ENCODE measurements around the gene GSTK1.
"Not testable (repeated sequence)": the region's sequence is repeated elsewhere in the genome, so short reads cannot be mapped to it uniquely, and the experiment has no call there.

Gene GSTK1

GRCh38 chr7:143263266-143264195 is at the start of gene GSTK1:
TSS of gene GSTK1 (plus strand) at chr7:143263441. CDS start at chr7:143263514, 73 bp downstream.
- DNase-seq (ENCODE audit: low spot score), result peak; percentile 78

DNA sequence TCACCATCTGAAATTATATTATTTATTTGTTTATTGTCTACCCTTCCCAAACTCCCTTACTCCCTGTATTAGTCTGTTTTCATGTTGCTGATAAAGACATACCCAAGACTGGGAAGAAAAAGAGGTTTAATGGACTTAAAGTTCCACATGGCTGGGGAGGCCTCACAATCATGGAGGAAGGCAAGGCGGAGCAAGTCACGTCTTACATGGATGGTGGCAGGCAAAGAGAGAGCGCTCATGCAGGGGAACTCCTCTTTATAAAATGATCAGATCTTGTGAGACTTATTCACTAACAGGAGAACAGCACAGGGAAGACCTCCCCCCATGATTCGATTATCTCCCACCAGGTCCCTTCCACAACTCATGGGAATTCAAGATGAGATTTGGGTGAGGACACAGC is 49.8 kb upstream of the GSTK1 start:
- not testable (repeated sequence) for DNase-seq (ENCODE audit: low spot score)

GRCh38 chr7:143214789-143215679 is 48.2 kb upstream of the GSTK1 start:
- peak; percentile 84 for DNase-seq (ENCODE audit: low spot score)

DNA sequence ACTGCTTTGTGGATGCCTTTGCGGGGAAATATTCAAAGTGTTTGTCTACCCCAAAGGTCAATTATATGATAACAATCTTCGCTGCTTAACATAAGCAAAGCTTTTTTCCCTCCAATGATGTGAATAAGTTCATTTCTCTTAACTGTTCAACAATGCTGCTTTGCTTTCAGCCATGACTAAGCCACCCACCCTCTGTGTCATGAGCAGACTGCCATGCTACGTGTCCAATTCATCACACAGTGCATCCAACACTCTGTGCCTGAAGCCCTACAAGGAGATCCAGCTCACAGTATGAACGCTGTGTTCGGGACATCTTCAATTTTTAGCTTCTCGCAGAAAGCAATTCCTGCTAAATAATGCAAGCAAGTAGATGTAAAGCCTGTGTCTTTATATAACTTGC is 47.1 kb upstream of the GSTK1 start:
- DNase-seq (ENCODE audit: low spot score), result no peak

- DNase-seq (ENCODE audit: low spot score), result no peak
Observed at GRCh38 chr7:143216686-143217085, 46.6 kb upstream of the GSTK1 start.

DNA sequence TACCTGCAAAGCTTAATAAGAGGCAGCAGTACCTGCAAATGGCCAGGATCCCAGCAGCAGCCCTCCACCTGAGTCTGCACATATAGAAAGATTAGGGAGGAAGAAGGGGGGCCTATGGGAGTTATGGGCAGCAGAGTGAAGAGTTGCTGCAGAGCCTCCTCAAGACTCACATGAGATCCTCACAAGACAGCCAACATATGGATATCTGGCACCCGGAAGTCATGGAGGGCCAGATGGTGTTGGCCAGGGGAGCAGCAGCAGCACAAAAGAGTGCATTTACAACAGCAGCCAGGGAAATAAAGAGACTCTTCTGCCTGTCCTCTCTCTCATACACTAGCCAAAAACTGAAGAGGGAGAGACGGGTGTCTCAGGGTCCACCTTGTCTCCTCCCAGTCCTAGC is 45.4 kb upstream of the GSTK1 start:
- no peak for DNase-seq (ENCODE audit: low spot score)

GRCh38 chr7:143221286-143221685 is 42.0 kb upstream of the GSTK1 start:
- no peak for DNase-seq (ENCODE audit: low spot score)

- no peak for DNase-seq (ENCODE audit: low spot score)
Observed at GRCh38 chr7:143221737-143222136, 41.5 kb upstream of the GSTK1 start, which contains the start of gene TAS2R40. TSS of gene TAS2R40 (plus strand) at chr7:143222037. CDS start at chr7:143222079, 42 bp downstream.

- DNase-seq (ENCODE audit: low spot score), result no peak
Observed at GRCh38 chr7:143222782-143223181, 40.5 kb upstream of the GSTK1 start.

GRCh38 chr7:143223784-143224183 is 39.5 kb upstream of the GSTK1 start:
- DNase-seq (ENCODE audit: low spot score), result no peak

- no peak for DNase-seq (ENCODE audit: low spot score)
Observed at GRCh38 chr7:143225047-143225446, 38.2 kb upstream of the GSTK1 start.

DNA sequence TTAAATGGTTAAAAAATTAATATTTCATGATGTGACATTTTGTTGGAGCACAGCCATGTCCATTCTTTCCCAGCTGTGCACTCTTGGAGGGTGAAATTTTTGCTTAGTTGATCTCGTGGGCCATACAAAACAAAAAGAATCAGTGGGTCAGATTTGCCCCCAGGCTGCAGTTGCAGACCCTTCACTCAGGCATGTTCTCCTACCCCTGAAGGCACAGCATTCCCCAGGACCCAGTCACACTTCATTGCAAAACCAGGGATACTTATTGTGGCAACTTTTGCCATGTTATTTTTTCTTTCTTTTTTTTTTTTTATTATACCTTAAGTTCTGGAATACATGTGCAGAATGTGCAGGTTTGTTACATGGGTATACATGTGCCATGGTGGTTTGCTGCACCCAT is 35.4 kb upstream of the GSTK1 start:
- DNase-seq (ENCODE audit: low spot score), result no peak

- DNase-seq (ENCODE audit: low spot score), result no peak
Observed at GRCh38 chr7:143229054-143229790, 34.0 kb upstream of the GSTK1 start.

DNA sequence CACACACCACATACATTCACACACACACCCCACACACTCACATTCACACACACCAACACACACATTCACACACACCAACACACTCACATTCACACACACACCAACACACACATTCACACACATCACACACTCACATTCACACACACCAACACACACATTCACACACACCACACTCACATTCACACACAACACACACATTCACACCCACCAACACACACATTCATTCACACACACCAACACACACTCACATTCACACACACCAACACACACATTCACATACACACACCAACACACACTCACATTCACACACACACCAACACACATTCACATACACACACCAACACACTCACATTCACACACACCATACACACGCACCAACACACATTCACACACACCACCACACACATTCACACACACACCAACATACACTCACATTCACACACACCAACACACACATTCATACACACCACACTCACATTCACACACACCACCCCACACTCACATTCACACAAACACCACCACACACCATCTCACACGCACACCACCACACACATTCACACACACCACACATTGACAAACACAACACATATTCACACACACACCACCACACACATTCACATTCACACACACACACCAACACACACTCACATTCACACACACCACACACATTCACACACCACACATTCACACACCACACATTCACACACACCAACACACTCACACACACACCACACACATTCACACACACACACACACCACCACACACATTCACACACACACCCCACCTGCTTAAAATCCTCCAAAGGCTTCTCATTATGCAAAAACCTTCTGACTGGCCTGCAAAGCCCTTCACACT is 32.4 kb upstream of the GSTK1 start:
- no peak for DNase-seq (ENCODE audit: low spot score)

- no peak for DNase-seq (ENCODE audit: low spot score)
Observed at GRCh38 chr7:143233816-143234532, 29.3 kb upstream of the GSTK1 start.

DNA sequence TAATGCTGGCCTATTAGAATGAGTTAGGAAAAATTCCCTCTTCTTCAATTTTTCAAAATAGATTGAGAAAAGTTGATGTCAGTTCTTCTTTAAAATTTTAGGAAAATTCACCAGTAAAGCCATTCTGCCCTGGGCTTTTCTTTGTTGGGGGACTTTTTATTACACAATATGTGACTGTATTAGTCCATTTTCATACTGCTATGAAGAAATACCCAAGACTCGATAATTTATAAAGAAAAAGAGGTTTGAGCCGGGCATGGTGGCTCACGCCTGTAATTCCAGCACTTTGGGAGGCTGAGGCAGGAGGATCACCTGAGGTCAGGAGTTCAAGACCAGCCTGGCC is 28.7 kb upstream of the GSTK1 start:
- no peak for DNase-seq (ENCODE audit: low spot score)

DNA sequence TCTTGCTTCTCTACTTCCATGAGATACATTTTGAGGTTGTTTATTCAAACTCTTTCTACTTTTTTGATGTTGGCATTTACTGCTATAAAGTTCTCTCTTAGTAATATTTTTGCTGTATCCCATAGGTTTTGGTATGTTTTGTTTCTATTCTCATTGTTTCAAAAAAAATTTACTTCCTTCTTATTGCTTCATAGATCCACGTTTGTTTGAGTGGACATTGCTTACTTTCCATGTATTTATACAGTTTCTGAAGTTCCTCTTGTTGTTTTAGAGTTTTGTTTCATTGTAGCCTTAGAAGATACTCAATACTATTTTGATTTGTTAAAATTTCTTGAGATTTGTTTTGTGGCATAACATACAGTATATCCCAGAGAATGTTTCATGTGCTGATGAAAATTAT is 27.7 kb upstream of the GSTK1 start:
- no peak for DNase-seq (ENCODE audit: low spot score)

- DNase-seq (ENCODE audit: low spot score), result no peak
Observed at GRCh38 chr7:143236408-143236990, 26.7 kb upstream of the GSTK1 start.

DNA sequence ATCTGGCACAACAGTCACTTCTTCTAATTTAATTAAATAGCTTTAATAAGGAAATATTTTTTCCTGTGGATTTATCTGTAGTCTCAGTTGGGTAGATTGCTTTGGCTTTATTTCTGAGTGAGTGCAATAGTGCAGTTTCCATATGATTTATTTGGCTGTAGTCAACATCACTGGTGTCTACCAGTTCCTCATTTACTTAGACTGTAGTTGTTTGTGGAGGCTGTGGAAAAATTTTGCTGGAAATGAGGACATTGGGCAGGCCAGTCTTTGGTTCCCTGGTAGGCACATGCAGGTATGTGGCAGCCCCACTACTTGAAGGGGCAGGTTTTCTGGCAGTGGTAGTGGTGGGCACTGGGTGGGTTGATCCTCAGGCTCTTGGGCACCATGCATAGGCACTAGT is 25.9 kb upstream of the GSTK1 start:
- no peak for DNase-seq (ENCODE audit: low spot score)

Data from kidney tubule cell (primary cell).